ENCODE measurements around the gene HNRNPA2B1. TPM values are rescaled to one million over a fixed set of nuclear protein-coding genes. Genes with fewer than 3 reads are reported as not detected.

The HNRNPA2B1 gene
- total RNA-seq, 4 donors from 2014 or later, result 196 to 279 (median 208) TPM

- no peak for TF ChIP-seq CTCF (IDR thresholded peaks at IDR 0.05; ENCODE audit: low read depth)
Measured at GRCh38 chr7:26224359-26224758, 23.8 kb upstream of the HNRNPA2B1 start.

GRCh38 chr7:26216049-26216448 lies 15.5 kb upstream of the HNRNPA2B1 start:
- no peak for TF ChIP-seq CTCF (IDR thresholded peaks at IDR 0.05; ENCODE audit: low read depth)

GRCh38 chr7:26213807-26214515 lies 13.4 kb upstream of the HNRNPA2B1 start:
- no peak for TF ChIP-seq CTCF (IDR thresholded peaks at IDR 0.05; ENCODE audit: low read depth)

GRCh38 chr7:26212921-26213718 lies 12.6 kb upstream of the HNRNPA2B1 start:
- TF ChIP-seq CTCF (IDR thresholded peaks at IDR 0.05; ENCODE audit: low read depth), result no peak

- no peak for TF ChIP-seq CTCF (IDR thresholded peaks at IDR 0.05; ENCODE audit: low read depth)
Measured at GRCh38 chr7:26208040-26208439, 7.5 kb upstream of the HNRNPA2B1 start.

- no peak for TF ChIP-seq CTCF (IDR thresholded peaks at IDR 0.05; ENCODE audit: low read depth)
Measured at GRCh38 chr7:26203016-26203415, 2.5 kb upstream of the HNRNPA2B1 start.
